Keratinocyte (primary cell): ENCODE measurements around the gene TRABD2B. TPM values are rescaled to one million over a fixed set of nuclear protein-coding genes. Genes with fewer than 3 reads are reported as not detected.
A peak's percentile ranks its signal among the peaks of the same experiment; 100 is the strongest.

Experiments used
- DNase-seq: peaks from one replicate; pipeline ENCODE4 v3.0.0-alpha.2; 2011; ENCODE audit warnings: low read depth, missing footprints, low spot score
- FAIRE-seq: peaks from 2 replicates; lab custom pipeline; 2011; peaks lifted over from hg19 to GRCh38; lab: Jason Lieb, UNC
- H2AFZ ChIP-seq: 2 replicates; pipeline ENCODE4 v1.6.0; 2012; ENCODE audit warnings: low read length, control low read depth, inconsistent platforms; ENCODE audit not compliant: control insufficient read depth
- H3K27ac ChIP-seq: 2 replicates; pipeline ENCODE4 v1.5.1; 2011; ENCODE audit warnings: low read length; ENCODE audit not compliant: control insufficient read depth, insufficient read depth
- H3K27me3 ChIP-seq: 3 replicates; pipeline ENCODE4 v1.6.0; 2011; ENCODE audit warnings: low read length; ENCODE audit not compliant: control insufficient read depth, insufficient read depth; ENCODE audit errors: extremely low read depth
- H3K36me3 ChIP-seq, 2 experiments: 2 replicates in 1 of 2; 3 replicates in 1 of 2; pipeline ENCODE4 v1.5.1; 2011; ENCODE audit warnings: low read length in 2 of 2, mild to moderate bottlenecking in 1 of 2; ENCODE audit not compliant: control insufficient read depth in 2 of 2, insufficient read depth in 2 of 2; ENCODE audit errors: extremely low read depth in 1 of 2
- H3K4me1 ChIP-seq: 3 replicates; pipeline ENCODE4 v1.5.1; 2011; ENCODE audit warnings: low read length; ENCODE audit not compliant: control insufficient read depth, insufficient read depth; ENCODE audit errors: extremely low read depth
- H3K4me2 ChIP-seq: 3 replicates; pipeline ENCODE4 v1.6.0; 2011; ENCODE audit warnings: low read depth, low read length; ENCODE audit not compliant: control insufficient read depth, insufficient read depth; ENCODE audit errors: extremely low read depth
- H3K4me3 ChIP-seq, 3 experiments: fragments of 200-600 bp in 1 of 3; sonication (generic) in 1 of 3; 2 replicates in 2 of 3; 3 replicates in 1 of 3; pipeline ENCODE4 v1.5.1; 2011 to 2016; ENCODE audit warnings: low read length in 3 of 3, mild to moderate bottlenecking in 3 of 3, control low read depth in 2 of 3, inconsistent platforms in 1 of 3, low read depth in 1 of 3, mixed read lengths in 1 of 3, mixed run types in 1 of 3, moderate library complexity in 1 of 3; ENCODE audit not compliant: control insufficient read depth in 2 of 3, insufficient read depth in 2 of 3; ENCODE audit errors: extremely low read depth in 1 of 3
- H3K79me2 ChIP-seq: 2 replicates; pipeline ENCODE4 v1.6.0; 2012; ENCODE audit warnings: low read length; ENCODE audit not compliant: control insufficient read depth, insufficient read depth
- H3K9ac ChIP-seq: 3 replicates; pipeline ENCODE4 v1.6.0; 2011; ENCODE audit warnings: low read length; ENCODE audit not compliant: control insufficient read depth, insufficient read depth; ENCODE audit errors: extremely low read depth
- H3K9me1 ChIP-seq: 3 replicates; pipeline ENCODE4 v1.6.0; 2011; ENCODE audit warnings: low read length; ENCODE audit not compliant: control insufficient read depth, insufficient read depth; ENCODE audit errors: extremely low read depth
- H3K9me3 ChIP-seq: 2 replicates; pipeline ENCODE4 v1.5.1; 2012; ENCODE audit warnings: low read depth, low read length; ENCODE audit not compliant: control insufficient read depth
- H4K20me1 ChIP-seq: 3 replicates; pipeline ENCODE4 v1.6.0; 2011; ENCODE audit warnings: low read length; ENCODE audit not compliant: control insufficient read depth, insufficient read depth; ENCODE audit errors: extremely low read depth
- EZH2 ChIP-seq: IDR thresholded peaks from one replicate; pipeline ENCODE4 v1.6.1; 2012; ENCODE audit warnings: inconsistent platforms, mild to moderate bottlenecking, low read length, moderate library complexity
- dilution Hi-C: fragments of 300-500 bp; cut with MboI; formaldehyde crosslinking; loops from one replicate; pipeline ENCODE4 v1.7.0; 2020; ENCODE audit warnings: low sequenced_read_pairs; ENCODE audit not compliant: extremely low pct_ligation_motif_present
- polyA plus RNA-seq, 5 experiments: library from polyadenylated mRNA; depleted of rRNA in 3 of 5; stranded (reverse) in 3 of 5; stranded (forward) in 1 of 5; unstranded in 1 of 5; fragments of >200 nt; gene quantifications; 1 replicate in 1 of 5; 2 replicates in 3 of 5; 3 replicates in 1 of 5; pipeline versions ENCODE4 v1.2.1 to v1.2.3, GENCODE V29; 2011 to 2012; ENCODE audit warnings: missing spikeins in 2 of 5, low read depth in 1 of 5, low replicate concordance in 1 of 5
- TF ChIP-seq, protein P1 (sequence below), 3 experiments: IDR thresholded peaks in 1 of 3; conservative IDR thresholded peaks in 1 of 3; optimal IDR thresholded peaks in 1 of 3; 2 replicates in 2 of 3; 3 replicates in 1 of 3; pipeline versions ENCODE3 to v1.5.1; 2011; ENCODE audit warnings: low read length in 3 of 3, mild to moderate bottlenecking in 3 of 3, moderate library complexity in 2 of 3, control low read depth in 1 of 3, inconsistent platforms in 1 of 3; ENCODE audit not compliant: insufficient read depth in 2 of 3; ENCODE audit errors: extremely low read depth in 1 of 3

TRABD2B gene
- polyA plus RNA-seq, 1 donor (not counting 4 experiments of a cell fraction or from before 2014, with no cell fraction given): 0.13 TPM

DNA sequence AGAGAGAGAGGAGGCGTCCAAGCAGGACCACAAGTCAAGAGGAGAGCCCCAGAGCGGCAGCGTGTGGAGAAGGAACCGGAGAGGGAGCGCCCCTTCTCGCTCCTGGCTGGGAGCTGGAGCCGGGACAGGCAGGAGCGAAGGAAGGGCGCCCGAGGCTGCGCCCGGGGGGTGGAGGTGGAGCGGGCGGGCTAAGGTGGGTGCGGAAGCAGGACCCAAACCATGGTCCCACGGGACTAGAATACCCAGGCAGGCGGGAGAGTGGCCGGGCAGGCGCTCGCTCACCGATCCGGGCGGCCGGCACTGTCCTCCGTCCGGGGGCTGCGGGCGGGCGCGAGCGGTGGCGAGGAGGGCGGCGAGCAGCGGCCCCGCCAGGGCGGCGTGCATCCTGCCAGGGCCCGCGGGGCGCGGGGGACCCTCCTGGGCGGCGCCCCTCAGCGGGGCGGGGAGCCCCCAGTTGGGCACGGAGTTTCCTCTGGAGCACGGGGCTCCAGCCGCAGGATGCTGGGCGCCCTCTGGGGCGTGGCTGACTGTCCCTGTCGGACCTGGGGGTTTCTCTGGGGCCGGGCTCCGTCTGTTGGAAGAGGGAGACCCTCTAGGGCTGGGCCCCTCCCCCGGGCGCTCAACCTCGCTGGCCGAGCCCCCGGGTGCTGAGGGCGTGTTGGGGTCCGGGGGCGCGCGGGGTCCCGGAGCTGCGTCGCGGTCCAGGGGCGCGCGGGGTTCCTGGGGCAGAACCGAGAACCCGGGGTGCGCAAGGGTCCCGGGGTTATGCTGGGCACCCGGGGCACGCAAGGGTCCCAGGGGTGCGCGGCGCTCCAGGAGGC is 569 bp downstream of the TRABD2B start:
- TF ChIP-seq, protein P1, sequence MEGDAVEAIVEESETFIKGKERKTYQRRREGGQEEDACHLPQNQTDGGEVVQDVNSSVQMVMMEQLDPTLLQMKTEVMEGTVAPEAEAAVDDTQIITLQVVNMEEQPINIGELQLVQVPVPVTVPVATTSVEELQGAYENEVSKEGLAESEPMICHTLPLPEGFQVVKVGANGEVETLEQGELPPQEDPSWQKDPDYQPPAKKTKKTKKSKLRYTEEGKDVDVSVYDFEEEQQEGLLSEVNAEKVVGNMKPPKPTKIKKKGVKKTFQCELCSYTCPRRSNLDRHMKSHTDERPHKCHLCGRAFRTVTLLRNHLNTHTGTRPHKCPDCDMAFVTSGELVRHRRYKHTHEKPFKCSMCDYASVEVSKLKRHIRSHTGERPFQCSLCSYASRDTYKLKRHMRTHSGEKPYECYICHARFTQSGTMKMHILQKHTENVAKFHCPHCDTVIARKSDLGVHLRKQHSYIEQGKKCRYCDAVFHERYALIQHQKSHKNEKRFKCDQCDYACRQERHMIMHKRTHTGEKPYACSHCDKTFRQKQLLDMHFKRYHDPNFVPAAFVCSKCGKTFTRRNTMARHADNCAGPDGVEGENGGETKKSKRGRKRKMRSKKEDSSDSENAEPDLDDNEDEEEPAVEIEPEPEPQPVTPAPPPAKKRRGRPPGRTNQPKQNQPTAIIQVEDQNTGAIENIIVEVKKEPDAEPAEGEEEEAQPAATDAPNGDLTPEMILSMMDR (optimal IDR thresholded peaks at IDR 0.05 in 1 of 3, IDR thresholded peaks at IDR 0.05 in 1 of 3, conservative IDR thresholded peaks at IDR 0.05 in 1 of 3; ENCODE audit: extremely low read depth in 1 of 3, insufficient read depth in 2 of 3, low read length in 3 of 3): no peak
- TF ChIP-seq EZH2: no peak
- Histone ChIP-seq H3K4me3 (peak overlapping the region; percentile 53 to 66 (median 57)), H3K4me2 (peak overlapping the region; percentile 73), H3K27ac (no peak overlapping the region), H3K4me1 (peaks cover 22% of the 10 kb centered on the region), H3K9me3 (no peaks in the 10 kb centered on the region), H3K27me3 (peaks cover 7% of the 10 kb centered on the region), H3K9ac (peak overlapping the region; percentile 50), H3K79me2 (no peaks in the 10 kb centered on the region), H3K9me1 (no peaks in the 10 kb centered on the region), H2AFZ (peak overlapping the region; percentile 26), H3K36me3 (no peaks in the 10 kb centered on the region), H4K20me1 (no peaks in the 10 kb centered on the region)
- dilution Hi-C loops: loop anchor here (10.0 kb wide), 1 partner anchor 68 kb away; no protein-coding TSS in a partner anchor
- DNase-seq (no peak), FAIRE-seq (no peak)

- no peak for TF ChIP-seq EZH2
- TF ChIP-seq, protein P1 (optimal IDR thresholded peaks at IDR 0.05 in 1 of 3, IDR thresholded peaks at IDR 0.05 in 1 of 3, conservative IDR thresholded peaks at IDR 0.05 in 1 of 3; ENCODE audit: extremely low read depth in 1 of 3, insufficient read depth in 2 of 3, low read length in 3 of 3): no peak
- Histone ChIP-seq H2AFZ (peak overlapping the region; percentile 26), H3K9ac (peak overlapping the region; percentile 50), H3K79me2 (no peaks in the 10 kb centered on the region), H3K4me1 (peaks cover 26% of the 10 kb centered on the region), H3K4me2 (peak overlapping the region; percentile 73), H3K27me3 (peaks cover 7% of the 10 kb centered on the region), H3K36me3 (no peaks in the 10 kb centered on the region), H3K9me1 (no peaks in the 10 kb centered on the region), H3K4me3 (peak overlapping the region; percentile 53 to 66 (median 57)), H4K20me1 (no peaks in the 10 kb centered on the region), H3K27ac (no peak overlapping the region), H3K9me3 (no peaks in the 10 kb centered on the region)
- dilution Hi-C loops: loop anchor here (10.0 kb wide), 1 partner anchor 69 kb away; no protein-coding TSS in a partner anchor
- FAIRE-seq: no peak
- no peak for DNase-seq
Measured at GRCh38 chr1:47996060-47996405, 1.2 kb downstream of the TRABD2B start.
